Rectal smooth muscle tissue (tissue), 1 donor: ENCODE measurements around the gene CLDN22.

Experiments used
- H3K27ac ChIP-seq: one replicate; pipeline ENCODE4 v1.7.0; 2013; ENCODE audit warnings: low read depth, low read length, inconsistent platforms
- H3K27me3 ChIP-seq: one replicate; pipeline ENCODE4 v1.7.0; 2013; ENCODE audit warnings: low read length; ENCODE audit not compliant: control insufficient read depth, insufficient read depth
- H3K36me3 ChIP-seq: one replicate; pipeline ENCODE4 v1.7.0; 2013; ENCODE audit warnings: low read length; ENCODE audit not compliant: control insufficient read depth, insufficient read depth
- H3K4me1 ChIP-seq: one replicate; pipeline ENCODE4 v1.7.0; 2013; ENCODE audit warnings: low read length; ENCODE audit not compliant: control insufficient read depth, insufficient read depth
- H3K4me3 ChIP-seq: one replicate; pipeline ENCODE4 v1.7.0; 2013; ENCODE audit warnings: low read length
- H3K9ac ChIP-seq: one replicate; pipeline ENCODE4 v1.7.0; 2013; ENCODE audit warnings: low read length

The CLDN22 gene

DNA sequence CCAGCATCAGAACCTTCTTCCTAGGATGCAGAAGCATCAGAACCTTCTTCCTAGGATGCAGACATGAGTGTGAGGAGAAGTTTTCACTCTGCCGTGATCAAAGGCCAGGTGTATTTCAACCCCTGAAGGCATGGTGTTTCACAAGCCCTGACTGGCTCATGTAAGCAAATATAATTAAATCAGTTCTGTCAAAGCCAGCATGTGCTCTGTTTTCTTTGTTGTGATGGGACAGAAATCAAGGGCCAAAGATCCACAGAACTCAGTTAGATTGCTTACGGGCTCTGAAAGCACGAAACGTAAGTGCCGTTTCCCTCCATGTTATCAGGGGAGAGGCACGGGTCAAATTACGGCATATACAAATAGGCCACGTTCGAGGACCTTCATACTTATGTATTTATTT, 34.1 kb upstream of the CLDN22 start:
- Histone ChIP-seq H3K36me3 (no peaks in the 10 kb centered on the region), H3K4me3 (no peak overlapping the region), H3K27ac (no peak overlapping the region), H3K9ac (no peak overlapping the region), H3K27me3 (no peaks in the 10 kb centered on the region), H3K4me1 (no peaks in the 10 kb centered on the region)

DNA sequence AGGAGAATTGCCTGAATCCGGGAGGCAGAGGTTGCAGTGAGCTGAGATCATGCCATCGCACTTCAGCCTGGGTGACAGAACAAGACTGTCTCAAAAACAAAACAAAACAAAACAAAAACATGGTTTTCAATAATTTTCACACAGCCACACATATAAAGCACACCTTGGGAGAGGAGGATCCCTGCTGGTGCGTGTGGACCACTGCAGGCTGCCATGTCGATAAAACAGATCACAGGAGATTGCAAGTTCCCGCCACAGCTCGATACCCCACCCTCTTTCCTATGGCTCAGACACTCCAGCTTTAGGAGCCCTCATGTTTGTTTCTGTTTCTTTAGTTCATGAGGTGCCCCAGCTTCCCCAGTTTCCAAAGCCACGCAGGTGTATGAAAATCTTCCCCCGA, 33.5 kb upstream of the CLDN22 start:
- Histone ChIP-seq H3K27me3 (no peaks in the 10 kb centered on the region), H3K4me3 (no peak overlapping the region), H3K36me3 (no peaks in the 10 kb centered on the region), H3K27ac (no peak overlapping the region), H3K9ac (no peak overlapping the region), H3K4me1 (no peaks in the 10 kb centered on the region)

DNA sequence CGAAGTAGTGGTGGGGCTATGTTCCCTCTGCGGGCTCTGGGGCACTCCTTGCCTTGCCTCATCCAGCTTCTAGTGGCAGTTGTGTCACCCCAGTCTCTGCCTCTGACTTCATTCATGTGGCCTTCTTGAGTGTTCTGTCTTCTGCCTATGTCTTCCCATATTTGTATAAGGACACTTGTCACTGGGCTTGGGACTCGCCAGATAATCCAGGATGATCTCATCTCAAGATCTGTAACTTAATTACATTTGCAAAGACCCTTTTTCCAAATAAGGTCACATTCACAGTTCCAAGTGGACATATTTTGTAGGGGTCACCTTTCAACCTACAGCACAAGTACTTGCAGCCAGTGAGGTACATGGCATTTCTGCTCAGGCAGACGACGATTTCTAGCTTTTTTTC, 32.5 kb upstream of the CLDN22 start:
- H3K27ac ChIP-seq, result no peak overlapping the region
- H3K27me3 ChIP-seq, result no peaks in the 10 kb centered on the region

DNA sequence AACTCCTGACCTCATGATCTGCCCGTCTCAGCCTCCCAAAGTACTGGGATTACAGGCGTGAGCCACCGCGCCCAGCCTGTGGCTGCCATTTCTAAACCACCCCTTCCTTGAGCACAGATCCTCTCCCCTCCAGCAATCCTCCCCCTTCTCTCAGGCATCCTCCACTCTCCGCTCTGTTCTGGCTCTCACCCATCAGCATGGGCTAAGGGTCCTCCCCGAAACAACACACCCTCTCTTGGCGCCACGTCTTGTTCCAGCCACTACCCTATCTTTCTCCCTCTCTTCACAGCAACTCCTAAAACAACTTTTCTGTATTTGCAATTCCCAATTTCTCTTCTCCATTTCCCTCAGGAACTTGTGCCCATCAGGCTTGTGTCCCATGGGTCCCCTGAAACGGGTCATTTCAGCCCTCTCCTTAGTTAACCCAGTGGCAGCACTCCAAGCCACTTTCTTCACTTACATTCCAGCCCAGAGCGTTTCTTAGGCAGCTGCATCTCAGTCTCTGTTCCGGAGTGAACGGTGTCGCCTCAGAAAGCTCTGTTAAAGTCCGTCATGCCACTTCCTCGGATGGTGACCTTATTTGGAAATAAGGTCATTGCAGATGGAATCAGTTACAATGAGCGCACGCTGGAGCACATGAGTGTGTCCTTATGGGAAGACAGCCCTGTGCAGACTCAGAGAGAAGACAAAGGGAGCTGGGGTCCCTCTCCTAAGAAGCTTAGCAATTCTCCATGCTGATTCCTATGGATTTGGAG, 30.4 kb upstream of the CLDN22 start:
- Histone ChIP-seq H3K4me1 (no peaks in the 10 kb centered on the region), H3K36me3 (no peaks in the 10 kb centered on the region), H3K4me3 (no peak overlapping the region), H3K27ac (no peak overlapping the region), H3K9ac (no peak overlapping the region), H3K27me3 (no peaks in the 10 kb centered on the region)

More for the DNA sequence above, 32.5 kb upstream of the CLDN22 start:
- no peak overlapping the region for H3K9ac ChIP-seq
- H3K4me3 ChIP-seq, result no peak overlapping the region
- H3K4me1 ChIP-seq, result no peaks in the 10 kb centered on the region
- H3K36me3 ChIP-seq, result no peaks in the 10 kb centered on the region

DNA sequence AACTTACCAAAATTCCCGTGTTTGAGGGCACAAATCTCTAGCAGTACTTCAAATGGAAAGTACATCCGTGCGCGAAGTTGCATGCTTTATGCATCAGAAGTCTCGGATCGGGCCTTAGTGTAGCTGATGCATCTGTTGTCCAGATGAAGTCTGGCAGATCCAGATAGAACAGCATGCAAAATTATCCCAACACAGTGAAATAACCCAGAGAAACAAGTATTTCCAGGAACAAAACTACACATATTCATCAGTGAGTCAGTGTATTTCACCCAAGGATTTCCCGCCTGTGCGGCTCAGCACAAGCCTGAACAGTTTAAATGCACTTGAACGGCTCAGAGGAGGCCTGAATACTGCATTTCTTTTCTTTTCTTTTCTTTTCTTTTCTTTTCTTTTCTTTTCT, 29.6 kb upstream of the CLDN22 start:
- H3K9ac ChIP-seq, result no peak overlapping the region
- H3K4me3 ChIP-seq, result no peak overlapping the region
- no peaks in the 10 kb centered on the region for H3K27me3 ChIP-seq
- no peak overlapping the region for H3K27ac ChIP-seq
- H3K36me3 ChIP-seq, result no peaks in the 10 kb centered on the region
- H3K4me1 ChIP-seq, result no peaks in the 10 kb centered on the region

DNA sequence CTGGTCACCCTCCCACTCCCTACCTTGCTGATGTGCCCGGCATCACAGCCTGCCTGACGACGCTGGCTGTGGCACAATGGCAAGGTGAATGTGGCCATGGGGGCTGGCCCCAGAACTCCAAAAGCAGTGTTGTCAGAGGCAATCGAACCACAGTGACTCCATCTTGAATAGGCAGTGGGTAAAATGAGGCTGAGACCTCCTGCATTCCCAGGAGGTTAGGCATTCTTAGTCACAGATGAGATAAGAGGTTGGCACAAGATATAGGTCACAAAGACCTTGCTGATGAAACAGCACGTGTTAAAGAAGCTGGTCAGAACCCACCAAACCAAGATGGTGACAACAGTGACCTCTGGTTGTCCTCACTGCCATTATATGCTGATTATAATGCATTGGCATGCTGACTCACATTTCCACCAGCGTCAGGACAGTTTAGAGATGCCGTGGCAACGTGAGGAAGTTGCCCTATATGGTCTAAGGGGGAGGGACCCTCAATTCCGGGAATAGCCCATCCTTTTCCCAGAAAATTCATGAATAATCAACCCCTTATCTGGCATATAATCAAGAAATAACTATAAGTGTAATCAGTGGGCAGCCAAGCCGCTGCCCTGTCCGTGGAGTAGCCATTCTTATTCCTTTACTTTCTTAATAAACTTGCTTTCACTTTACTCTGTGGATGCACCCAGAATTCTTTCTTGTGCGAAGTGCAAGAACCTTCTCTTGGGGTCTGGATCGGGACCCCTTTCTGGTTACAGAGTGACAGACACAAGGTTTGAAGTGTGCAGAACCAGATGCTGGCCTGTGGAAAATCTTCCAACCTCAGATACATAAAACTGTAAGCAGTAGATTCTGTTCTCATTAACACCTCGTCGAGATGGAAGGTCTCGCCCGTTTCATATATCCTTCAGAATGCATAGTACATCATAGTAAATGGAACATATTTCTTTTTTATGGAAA, 28.9 kb upstream of the CLDN22 start:
- no peak overlapping the region for H3K9ac ChIP-seq
- H3K36me3 ChIP-seq, result no peaks in the 10 kb centered on the region
- no peak overlapping the region for H3K27ac ChIP-seq
- no peak overlapping the region for H3K4me3 ChIP-seq
- no peaks in the 10 kb centered on the region for H3K27me3 ChIP-seq
- no peaks in the 10 kb centered on the region for H3K4me1 ChIP-seq

DNA sequence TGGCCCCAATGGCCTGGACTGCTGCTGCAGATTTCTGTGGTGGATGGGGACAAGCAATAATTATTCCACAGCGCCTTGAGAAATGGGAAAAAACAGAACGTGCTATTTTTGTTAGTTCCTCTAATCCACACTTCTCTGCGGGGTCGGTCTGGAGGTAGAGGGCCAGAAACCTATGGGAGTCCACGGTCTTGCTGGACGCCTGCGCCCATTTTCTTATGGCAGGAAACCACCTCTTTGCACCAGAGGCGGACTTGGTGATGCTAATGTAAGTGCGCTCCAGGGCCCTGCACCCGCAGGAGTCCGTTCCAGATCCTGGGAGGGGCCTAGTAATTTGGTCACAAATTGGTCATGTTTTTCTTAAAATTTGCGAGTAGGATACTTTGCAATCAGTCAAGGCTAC, 28.1 kb upstream of the CLDN22 start:
- Histone ChIP-seq H3K27me3 (no peaks in the 10 kb centered on the region), H3K36me3 (no peaks in the 10 kb centered on the region), H3K9ac (no peak overlapping the region), H3K4me3 (no peak overlapping the region), H3K27ac (no peak overlapping the region), H3K4me1 (no peaks in the 10 kb centered on the region)

DNA sequence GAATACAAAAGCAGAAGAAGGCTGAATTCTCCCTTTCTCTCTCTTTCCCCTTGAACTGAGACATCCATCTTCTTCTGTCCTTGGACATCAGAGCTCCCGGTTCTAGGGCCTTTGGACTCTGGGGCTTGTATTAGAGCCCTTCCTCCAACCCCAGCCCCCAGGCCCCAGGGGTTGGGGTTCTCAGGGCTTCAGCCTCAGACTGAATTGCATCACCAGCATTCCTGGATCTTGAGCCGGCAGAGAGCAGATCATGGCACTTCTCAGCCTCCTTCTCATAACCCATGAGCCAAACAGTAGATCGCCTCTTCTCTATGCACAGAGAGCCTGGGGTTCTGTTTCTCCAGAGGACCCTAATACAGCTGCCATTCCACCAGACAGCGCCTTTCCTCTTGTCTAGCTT, 27.5 kb upstream of the CLDN22 start:
- Histone ChIP-seq H3K9ac (no peak overlapping the region), H3K27ac (no peak overlapping the region)

DNA sequence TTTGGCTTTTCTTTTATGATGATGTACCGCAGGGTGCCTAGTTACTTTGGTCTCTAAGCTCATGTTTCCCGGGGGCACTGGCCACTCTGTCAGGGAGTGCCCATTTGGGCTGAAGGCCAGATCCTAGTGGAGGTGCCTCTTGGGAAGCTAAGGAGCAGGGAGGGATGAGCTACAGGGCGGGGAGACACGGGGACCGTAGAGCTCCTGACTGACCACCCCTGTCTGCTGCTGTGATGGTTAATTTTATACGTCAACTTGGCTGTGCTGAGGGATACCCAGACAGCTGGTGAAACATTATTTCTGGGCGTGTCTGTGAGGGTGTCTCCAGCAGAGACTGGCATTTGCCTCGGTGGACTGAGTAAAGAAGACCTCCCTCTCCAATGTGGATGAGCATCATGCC, 27.1 kb upstream of the CLDN22 start:
- Histone ChIP-seq H3K9ac (no peak overlapping the region), H3K4me1 (no peaks in the 10 kb centered on the region), H3K27ac (no peak overlapping the region), H3K4me3 (no peak overlapping the region), H3K27me3 (no peaks in the 10 kb centered on the region), H3K36me3 (no peaks in the 10 kb centered on the region)

More for the DNA sequence above, 27.5 kb upstream of the CLDN22 start:
- Histone ChIP-seq H3K27me3 (no peaks in the 10 kb centered on the region), H3K4me3 (no peak overlapping the region), H3K4me1 (no peaks in the 10 kb centered on the region), H3K36me3 (no peaks in the 10 kb centered on the region)

DNA sequence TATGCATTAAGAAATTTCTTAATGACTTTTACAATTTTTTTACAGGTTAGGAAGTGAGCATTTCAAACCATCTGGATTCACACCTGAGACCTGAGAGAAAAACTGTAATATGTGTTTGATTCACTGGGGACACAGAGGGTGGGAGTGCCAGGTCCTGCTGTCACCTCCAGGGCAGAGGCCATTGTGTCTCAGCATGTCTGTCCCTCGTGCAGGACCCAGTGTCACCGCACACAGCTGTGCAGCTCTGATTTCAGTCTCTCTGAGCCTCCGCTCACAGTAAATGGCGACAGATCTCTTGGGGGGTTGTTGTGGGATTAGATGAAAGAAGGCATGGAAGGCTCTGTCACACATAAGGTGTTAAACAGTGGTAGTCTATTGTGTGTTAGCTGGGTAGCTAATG, 25.2 kb upstream of the CLDN22 start:
- Histone ChIP-seq H3K4me1 (no peaks in the 10 kb centered on the region), H3K36me3 (no peaks in the 10 kb centered on the region), H3K27ac (no peak overlapping the region), H3K9ac (no peak overlapping the region), H3K4me3 (no peak overlapping the region), H3K27me3 (no peaks in the 10 kb centered on the region)

DNA sequence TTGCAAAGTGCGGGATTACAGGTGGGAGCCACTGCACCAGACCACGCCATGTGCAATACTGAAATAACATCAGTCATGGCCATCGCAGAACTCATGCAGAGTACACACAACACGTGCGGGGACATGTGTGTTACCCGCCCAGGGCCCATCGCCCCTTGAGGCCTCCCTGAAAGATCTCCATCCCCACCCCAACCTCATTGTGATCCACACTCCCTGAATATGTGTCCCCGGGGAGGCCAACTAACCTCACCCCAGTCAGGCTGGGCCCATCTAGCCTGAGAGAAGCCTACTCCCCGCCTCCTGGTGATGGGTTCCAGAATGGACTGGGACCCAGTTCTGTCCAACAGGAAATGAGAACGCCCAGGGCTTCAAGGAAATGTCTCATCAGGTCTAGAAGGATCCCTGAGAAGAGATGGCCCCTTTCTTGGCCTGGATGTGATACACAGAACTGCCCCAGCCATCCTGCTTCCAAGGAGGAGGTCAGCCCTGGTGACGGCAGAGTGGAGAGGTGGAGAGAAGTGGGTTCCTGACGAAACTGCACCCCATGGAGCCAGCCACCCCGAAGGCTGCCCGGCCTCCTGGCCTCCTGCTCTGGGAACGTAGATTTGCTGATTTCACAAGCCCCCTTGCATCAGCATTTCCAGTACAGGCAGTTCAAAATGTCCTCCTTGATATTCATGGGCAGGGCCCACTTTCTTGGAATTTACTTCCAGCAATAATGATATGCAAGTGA, 24.6 kb upstream of the CLDN22 start:
- Histone ChIP-seq H3K27me3 (no peaks in the 10 kb centered on the region), H3K36me3 (no peaks in the 10 kb centered on the region), H3K4me1 (no peaks in the 10 kb centered on the region), H3K4me3 (no peak overlapping the region), H3K9ac (no peak overlapping the region), H3K27ac (no peak overlapping the region)

DNA sequence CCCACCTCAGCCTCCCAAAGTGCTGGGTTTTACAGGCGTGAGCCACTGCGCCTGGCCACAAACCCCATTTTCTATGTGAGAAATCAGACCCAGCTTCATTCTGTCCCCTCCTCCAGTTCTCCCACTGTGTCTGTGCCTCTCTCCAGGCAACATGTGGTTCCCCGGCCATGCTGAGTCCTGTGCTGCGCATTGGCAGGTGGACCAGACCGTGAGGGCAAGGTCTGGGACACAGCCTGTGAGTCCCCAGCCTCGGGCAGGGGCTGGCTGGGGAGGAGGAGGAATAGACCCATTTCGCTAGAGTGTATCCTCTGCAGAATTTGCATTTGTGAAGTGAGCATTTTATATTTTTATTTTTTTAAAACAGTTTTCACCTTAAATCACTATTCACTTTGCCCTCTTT, 23.7 kb upstream of the CLDN22 start:
- no peaks in the 10 kb centered on the region for H3K27me3 ChIP-seq
- no peaks in the 10 kb centered on the region for H3K36me3 ChIP-seq
- H3K27ac ChIP-seq, result no peak overlapping the region
- H3K9ac ChIP-seq, result no peak overlapping the region
- no peak overlapping the region for H3K4me3 ChIP-seq
- H3K4me1 ChIP-seq, result no peaks in the 10 kb centered on the region
